ENCODE data around the gene PAXX.
A peak's percentile ranks its signal among the peaks of the same experiment; 100 is the strongest.

PAXX gene

GRCh38 chr9:136945333-136946227, 46.6 kb upstream of the PAXX start:
- no peak overlapping the region for H3K27ac Mint-ChIP-seq
- no peaks in the 10 kb centered on the region for H3K36me3 Mint-ChIP-seq (ENCODE audit: low read depth)
- H3K4me1 Mint-ChIP-seq: peaks cover 4% of the 10 kb centered on the region
- DNase-seq: no peak
- H3K27me3 Mint-ChIP-seq (ENCODE audit: low read depth, poor library complexity): peaks cover 13% of the 10 kb centered on the region
- no peak overlapping the region for H3K4me3 Mint-ChIP-seq
- no peaks in the 10 kb centered on the region for H3K9me3 Mint-ChIP-seq
- TF ChIP-seq CTCF (IDR thresholded peaks at IDR 0.05): no peak

GRCh38 chr9:136946228-136947027, 45.8 kb upstream of the PAXX start:
- no peak overlapping the region for H3K27ac Mint-ChIP-seq
- no peak overlapping the region for H3K4me3 Mint-ChIP-seq
- no peak for TF ChIP-seq CTCF (IDR thresholded peaks at IDR 0.05)
- no peaks in the 10 kb centered on the region for H3K36me3 Mint-ChIP-seq (ENCODE audit: low read depth)
- H3K4me1 Mint-ChIP-seq: peaks cover 4% of the 10 kb centered on the region
- H3K9me3 Mint-ChIP-seq: no peaks in the 10 kb centered on the region
- H3K27me3 Mint-ChIP-seq (ENCODE audit: low read depth, poor library complexity): peaks cover 13% of the 10 kb centered on the region
- no peak for DNase-seq

- no peak overlapping the region for H3K27ac Mint-ChIP-seq
- no peaks in the 10 kb centered on the region for H3K9me3 Mint-ChIP-seq
- peaks cover 4% of the 10 kb centered on the region for H3K4me1 Mint-ChIP-seq
- no peak overlapping the region for H3K4me3 Mint-ChIP-seq
- TF ChIP-seq CTCF (IDR thresholded peaks at IDR 0.05): no peak
- H3K27me3 Mint-ChIP-seq (ENCODE audit: low read depth, poor library complexity): peaks cover 13% of the 10 kb centered on the region
- H3K36me3 Mint-ChIP-seq (ENCODE audit: low read depth): no peaks in the 10 kb centered on the region
- DNase-seq: no peak
These were observed 45.0 kb upstream of the PAXX start for GRCh38 chr9:136947028-136947891.

- peak; percentile 52 for TF ChIP-seq CTCF (IDR thresholded peaks at IDR 0.05)
- H3K27me3 Mint-ChIP-seq (ENCODE audit: low read depth, poor library complexity): peaks cover 13% of the 10 kb centered on the region
- H3K4me1 Mint-ChIP-seq: peaks cover 4% of the 10 kb centered on the region
- H3K36me3 Mint-ChIP-seq (ENCODE audit: low read depth): no peaks in the 10 kb centered on the region
- H3K4me3 Mint-ChIP-seq: peak overlapping the region; percentile 69
- peak; percentile 73 for DNase-seq
- H3K9me3 Mint-ChIP-seq: no peaks in the 10 kb centered on the region
- H3K27ac Mint-ChIP-seq: no peak overlapping the region
These were observed 44.2 kb upstream of the PAXX start for GRCh38 chr9:136947955-136948510.

GRCh38 chr9:136949239-136949816, 42.9 kb upstream of the PAXX start:
- no peak for TF ChIP-seq CTCF (IDR thresholded peaks at IDR 0.05)
- peaks cover 13% of the 10 kb centered on the region for H3K27me3 Mint-ChIP-seq (ENCODE audit: low read depth, poor library complexity)
- H3K4me1 Mint-ChIP-seq: peaks cover 4% of the 10 kb centered on the region
- no peaks in the 10 kb centered on the region for H3K9me3 Mint-ChIP-seq
- DNase-seq: no peak
- H3K4me3 Mint-ChIP-seq: peak overlapping the region; percentile 72
- no peak overlapping the region for H3K27ac Mint-ChIP-seq
- H3K36me3 Mint-ChIP-seq (ENCODE audit: low read depth): no peaks in the 10 kb centered on the region
